Fibroblast of the aortic adventitia (primary cell): ENCODE results near the gene IL17REL. TPM values are rescaled to one million over a fixed set of nuclear protein-coding genes. Genes with fewer than 3 reads are reported as not detected.

Source experiments
- DNase-seq: peaks from one replicate; pipeline ENCODE4 v3.0.0-alpha.2; 2010; ENCODE audit warnings: low read depth
- H3K4me3 ChIP-seq: 2 replicates; pipeline ENCODE4 v1.5.1; 2011; ENCODE audit warnings: low read depth, mild to moderate bottlenecking, control low read depth, low read length, moderate library complexity
- CTCF ChIP-seq: IDR thresholded peaks from 2 replicates; pipeline ENCODE4 v1.5.1; 2011; ENCODE audit warnings: mild to moderate bottlenecking, low read length, control low read depth, inconsistent platforms; ENCODE audit not compliant: insufficient read depth
- total RNA-seq: library from RNA; depleted of rRNA; stranded (reverse); fragments of >200 nt; gene quantifications from 2 replicates; pipeline ENCODE4 v1.2.3, GENCODE V29; 2012; ENCODE audit warnings: low replicate concordance

The IL17REL gene
- total RNA-seq, 1 donor: not detected

DNA sequence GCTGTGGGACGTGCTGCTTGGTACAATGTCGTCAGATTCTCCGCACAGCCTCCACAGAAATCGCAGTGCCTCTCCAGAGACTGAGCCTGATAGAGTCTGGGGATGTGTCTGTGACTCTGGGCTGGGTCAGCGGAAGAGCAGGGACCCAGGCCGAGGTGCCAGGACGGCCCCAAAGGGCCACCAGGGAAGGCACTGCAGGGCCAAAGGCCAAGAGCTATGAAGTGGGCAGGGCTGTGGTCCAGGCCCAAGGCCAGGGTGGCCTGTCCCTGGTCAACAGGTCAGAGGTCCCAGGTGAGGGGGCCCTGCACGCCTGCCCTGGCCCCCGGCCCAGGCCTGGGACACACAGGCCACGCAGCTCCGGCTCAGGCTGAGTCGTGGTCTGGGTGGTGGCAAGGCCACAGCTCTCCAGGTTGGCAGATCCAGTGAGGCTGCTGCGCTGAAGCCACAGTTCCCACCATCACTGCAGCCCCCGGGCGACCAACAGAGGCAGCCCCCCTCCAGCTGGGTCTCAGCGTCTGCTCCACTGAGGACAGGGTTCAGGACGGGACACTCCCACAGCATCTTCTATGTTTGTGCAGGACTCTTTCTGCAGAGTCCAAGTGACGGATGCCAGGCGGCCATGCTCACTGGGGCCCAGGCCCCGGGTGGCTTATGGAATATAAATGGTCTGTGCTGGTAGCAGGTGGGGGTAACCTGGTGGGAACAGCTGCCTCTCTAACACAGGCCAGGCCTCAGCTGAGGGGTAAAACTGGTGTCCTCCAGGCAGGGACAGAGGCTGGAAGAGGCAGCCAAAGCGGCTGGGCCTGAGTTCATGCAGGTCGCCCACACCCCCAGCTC, 56.8 kb downstream of the IL17REL start:
- no peak for DNase-seq
- no peak for TF ChIP-seq CTCF
- H3K4me3 ChIP-seq: no peak overlapping the region

DNA sequence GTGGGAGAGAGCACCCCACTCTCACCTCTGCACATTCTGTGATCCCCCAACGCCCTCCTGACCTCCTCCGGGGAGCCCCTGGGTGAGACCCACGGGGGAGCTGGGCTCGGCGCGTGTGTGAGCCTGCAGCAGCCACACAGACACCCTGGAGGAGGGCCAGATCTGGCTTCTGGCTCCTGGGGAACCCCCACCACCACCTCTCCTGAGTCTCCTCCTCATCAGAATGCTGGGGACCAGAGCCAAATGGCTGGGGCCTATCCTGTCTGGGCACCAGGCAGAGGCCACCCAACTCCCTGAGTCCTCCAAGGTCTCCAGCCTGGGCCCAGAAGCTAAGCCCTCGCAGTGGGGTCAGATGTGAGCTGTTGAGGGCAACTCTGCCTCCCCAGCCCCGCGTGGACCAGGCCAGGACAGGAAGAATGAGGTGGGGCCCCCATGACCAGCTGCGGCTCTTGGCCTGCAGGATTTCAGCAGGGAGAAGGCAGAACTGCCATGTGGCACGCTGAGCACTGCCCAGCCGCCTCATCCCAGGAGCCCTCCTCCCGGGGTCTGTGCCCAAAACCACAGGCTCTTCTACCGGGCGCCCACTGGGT, 57.5 kb downstream of the IL17REL start:
- TF ChIP-seq CTCF: no peak
- no peak overlapping the region for H3K4me3 ChIP-seq
- no peak for DNase-seq

DNA sequence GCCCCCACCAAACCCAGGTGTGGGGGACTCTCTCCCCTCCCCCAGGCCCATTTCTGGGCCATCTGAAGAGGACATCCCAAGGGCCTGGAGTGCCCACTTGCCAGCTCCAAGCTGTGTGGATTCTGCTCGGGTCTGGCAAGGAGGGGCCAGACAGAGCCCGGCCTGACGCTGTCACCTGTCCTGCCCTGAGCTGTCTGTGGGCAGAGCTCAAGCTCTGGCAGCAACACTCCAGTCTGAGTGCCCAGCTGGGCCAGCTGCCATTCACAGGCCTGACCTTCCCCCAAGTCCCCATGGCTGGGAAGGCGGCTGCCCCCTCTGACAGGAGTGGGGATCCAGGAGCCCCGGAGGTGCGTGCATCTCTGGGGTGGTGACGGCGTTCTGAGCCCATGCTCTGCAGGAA, 58.2 kb downstream of the IL17REL start:
- TF ChIP-seq CTCF: no peak
- DNase-seq: no peak
- H3K4me3 ChIP-seq: no peak overlapping the region

GRCh38 chr22:49953680-49954344, 58.8 kb downstream of the IL17REL start:
- DNase-seq: no peak
- TF ChIP-seq CTCF: no peak
- H3K4me3 ChIP-seq: no peak overlapping the region

DNA sequence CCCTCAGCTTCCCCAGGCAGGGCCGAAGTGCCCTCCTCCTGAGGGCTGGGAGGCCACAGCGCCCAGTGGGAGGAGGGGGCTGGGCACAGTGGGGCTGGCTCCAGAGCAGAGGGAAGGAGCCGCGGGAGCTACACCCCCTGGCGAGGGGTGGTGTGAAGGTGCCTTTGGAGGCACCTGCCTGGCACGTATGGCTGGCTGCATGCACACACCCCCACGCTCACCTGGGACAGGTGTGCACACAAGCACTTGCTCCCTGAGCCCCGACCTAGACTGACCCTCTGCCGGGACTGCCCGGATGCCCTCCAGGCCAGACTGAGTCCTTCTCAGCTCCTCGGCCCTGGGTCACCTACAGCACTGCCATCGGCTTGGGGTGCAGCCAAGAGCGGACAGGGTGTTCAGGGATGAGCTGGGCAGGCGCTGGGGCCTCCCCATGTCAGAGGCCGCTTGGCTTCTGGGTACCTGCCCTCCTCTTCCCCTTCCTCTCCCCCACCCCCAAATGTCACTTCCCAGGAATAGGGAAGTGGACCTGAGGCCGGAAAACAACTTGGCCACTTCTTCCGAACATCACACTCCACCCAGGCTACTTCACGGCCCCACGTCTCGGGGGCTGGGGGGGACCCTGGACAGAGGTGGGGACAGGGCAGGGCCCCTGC, 59.4 kb downstream of the IL17REL start:
- no peak for TF ChIP-seq CTCF
- DNase-seq: no peak
- H3K4me3 ChIP-seq: no peak overlapping the region

- no peak overlapping the region for H3K4me3 ChIP-seq
- DNase-seq: peak; percentile 82
- TF ChIP-seq CTCF: no peak
Observed at GRCh38 chr22:49951986-49952896, 60.3 kb downstream of the IL17REL start.
